GM23338 (cell line): ENCODE measurements around the gene KMT2C. TPM values are rescaled to one million over a fixed set of nuclear protein-coding genes. Genes with fewer than 3 reads are reported as not detected.

ENCODE experiments used
- ATAC-seq: fragments of 200-7000 bp; cut with Tn5 transposase; 3 replicates; pipeline ENCODE4 v1.9.1; 2020
- DNase-seq: peaks from one replicate; pipeline ENCODE4 v3.0.0-alpha.2; 2015; ENCODE audit warnings: low spot score
- H2AFZ ChIP-seq: fragments of 200-600 bp; sonication (generic); 2 replicates; pipeline ENCODE4 v1.8.0; 2016; ENCODE audit warnings: antibody characterized with exemption, mild to moderate bottlenecking, moderate library complexity
- H3F3A ChIP-seq: fragments of 200-600 bp; sonication (generic); replicated peaks from 2 replicates; pipeline ENCODE4 v1.8.0; 2017; ENCODE audit warnings: antibody characterized with exemption, mixed run types, low read depth
- H3K27ac ChIP-seq: fragments of 200-600 bp; sonication (generic); 2 replicates; pipeline ENCODE4 v1.6.1; 2016; ENCODE audit warnings: low read depth
- H3K27me3 ChIP-seq: fragments of 200-600 bp; sonication (generic); 2 replicates; pipeline ENCODE4 v1.8.0; 2016; ENCODE audit warnings: mild to moderate bottlenecking, mixed run types, moderate library complexity; ENCODE audit not compliant: insufficient read depth
- H3K36me3 ChIP-seq: fragments of 200-600 bp; sonication (generic); 2 replicates; pipeline ENCODE4 v1.8.0; 2016; ENCODE audit warnings: mild to moderate bottlenecking; ENCODE audit not compliant: insufficient read depth
- H3K4me1 ChIP-seq: fragments of 200-600 bp; sonication (generic); 2 replicates; pipeline ENCODE4 v1.8.0; 2016; ENCODE audit warnings: mild to moderate bottlenecking, moderate library complexity; ENCODE audit not compliant: insufficient read depth
- H3K4me2 ChIP-seq: fragments of 200-600 bp; sonication (generic); 2 replicates; pipeline ENCODE4 v1.7.1; 2017; ENCODE audit warnings: mixed run types
- H3K4me3 ChIP-seq: fragments of 200-600 bp; sonication (generic); 2 replicates; pipeline ENCODE4 v1.6.1; 2016; ENCODE audit warnings: mixed run types
- H3K79me2 ChIP-seq: fragments of 200-600 bp; sonication (generic); replicated peaks from 2 replicates; pipeline ENCODE4 v1.8.0; 2017; ENCODE audit warnings: mild to moderate bottlenecking; ENCODE audit not compliant: insufficient read depth
- H3K9me2 ChIP-seq: fragments of 200-600 bp; sonication (generic); 2 replicates; pipeline ENCODE4 v1.8.0; 2017; ENCODE audit not compliant: insufficient read depth
- H4K20me1 ChIP-seq: fragments of 200-600 bp; sonication (generic); replicated peaks from 2 replicates; pipeline ENCODE4 v1.8.0; 2017; ENCODE audit warnings: mild to moderate bottlenecking; ENCODE audit not compliant: insufficient read depth
- H3K27ac Mint-ChIP-seq: 2 replicates; pipeline ENCODE4 v1.8.0; 2020; ENCODE audit warnings: inconsistent platforms, mild to moderate bottlenecking, moderate library complexity, mixed read lengths
- H3K27me3 Mint-ChIP-seq: 3 replicates; pipeline ENCODE4 v1.8.0; 2022; ENCODE audit warnings: low read depth, mild to moderate bottlenecking, moderate library complexity, mixed read lengths, inconsistent platforms; ENCODE audit not compliant: insufficient read depth, poor library complexity
- H3K36me3 Mint-ChIP-seq: 3 replicates; pipeline ENCODE4 v1.8.0; 2021; ENCODE audit warnings: low read depth, mild to moderate bottlenecking, inconsistent platforms, moderate library complexity, mixed read lengths
- H3K4me1 Mint-ChIP-seq: 3 replicates; pipeline ENCODE4 v1.8.0; 2020; ENCODE audit warnings: mild to moderate bottlenecking, inconsistent platforms, mixed read lengths
- H3K4me3 Mint-ChIP-seq: 3 replicates; pipeline ENCODE4 v1.8.0; 2021; ENCODE audit warnings: moderate library complexity, mild to moderate bottlenecking, inconsistent platforms, mixed read lengths
- H3K9me3 Mint-ChIP-seq: 3 replicates; pipeline ENCODE4 v1.8.0; 2020; ENCODE audit warnings: moderate library complexity, mild to moderate bottlenecking, inconsistent platforms, mixed read lengths
- CREB1 ChIP-seq: fragments of 250-450 bp; sonication (Bioruptor Pico); IDR thresholded peaks from 2 replicates; pipeline ENCODE4 v1.5.0; 2020; ENCODE audit warnings: low read depth, mild to moderate bottlenecking, moderate library complexity
- EZH2 ChIP-seq: fragments of 200-600 bp; sonication (generic); IDR thresholded peaks from one replicate; pipeline ENCODE4 v1.8.0; 2017; ENCODE audit warnings: antibody characterized with exemption, mild to moderate bottlenecking, low read depth; ENCODE audit not compliant: unreplicated experiment
- EZH2phosphoT487 ChIP-seq: fragments of 200-600 bp; sonication (generic); IDR thresholded peaks from one replicate; pipeline ENCODE4 v1.8.1; 2018; ENCODE audit warnings: antibody characterized with exemption; ENCODE audit not compliant: unreplicated experiment
- JUNB ChIP-seq: IDR thresholded peaks from one replicate; pipeline ENCODE4 v1.6.1; 2016; ENCODE audit warnings: antibody characterized with exemption; ENCODE audit not compliant: unreplicated experiment
- NANOG ChIP-seq: IDR thresholded peaks from 2 replicates; pipeline ENCODE4 v1.6.1; 2016; ENCODE audit warnings: antibody characterized with exemption, borderline replicate concordance
- POLR2AphosphoS5 ChIP-seq: IDR thresholded peaks from 2 replicates; pipeline ENCODE4 v1.6.1; 2016; ENCODE audit warnings: antibody characterized with exemption, low read depth
- ZNF114 ChIP-seq: fragments of 250-450 bp; sonication (Bioruptor Pico); IDR thresholded peaks from 2 replicates; pipeline ENCODE4 v1.5.0; 2020; ENCODE audit warnings: mild to moderate bottlenecking, moderate library complexity
- ZNF331 ChIP-seq: fragments of 250-450 bp; sonication (Bioruptor Pico); IDR thresholded peaks from 2 replicates; pipeline ENCODE4 v1.5.0; 2020; ENCODE audit warnings: low read depth, mild to moderate bottlenecking, moderate library complexity
- polyA plus RNA-seq: library from polyadenylated mRNA; unstranded; fragments of >200 nt; fragmentation: Nextera tagmentation; extraction: Ambion mirVana; gene quantifications from 2 replicates; pipeline ENCODE4 v1.2.1, GENCODE V29; 2016
- total RNA-seq: library from RNA; depleted of rRNA; stranded (reverse); fragments of >200 nt; shearing (Covaris generic); gene quantifications from 2 replicates; pipeline ENCODE4 v1.2.3, GENCODE V29; 2014
- TF ChIP-seq, protein P1 (sequence below): IDR thresholded peaks from one replicate; pipeline ENCODE4 v1.6.1; 2018; ENCODE audit warnings: antibody characterized with exemption; ENCODE audit not compliant: unreplicated experiment
- TF ChIP-seq, protein P2 (sequence below), 2 experiments: fragments of 200-600 bp in 1 of 2; sonication (generic) in 1 of 2; conservative IDR thresholded peaks; 2 replicates each; pipeline versions ENCODE4 v1.5.1 to v1.6.1; 2016 to 2017; ENCODE audit warnings: antibody characterized with exemption in 2 of 2, low read depth in 2 of 2, mild to moderate bottlenecking in 2 of 2, moderate library complexity in 1 of 2
- TF ChIP-seq, protein P3 (sequence below): fragments of 250-450 bp; sonication (Bioruptor Pico); IDR thresholded peaks from 2 replicates; pipeline ENCODE4 v1.5.0; 2020; ENCODE audit warnings: mild to moderate bottlenecking, moderate library complexity
- TF ChIP-seq, protein P4 (sequence below): IDR thresholded peaks from 2 replicates; pipeline ENCODE4 v1.6.1; 2016; ENCODE audit warnings: antibody characterized with exemption

Gene KMT2C
- total and polyA plus RNA-seq, 2 experiments from 2014 or later, result 11.4 to 39.0 TPM

DNA sequence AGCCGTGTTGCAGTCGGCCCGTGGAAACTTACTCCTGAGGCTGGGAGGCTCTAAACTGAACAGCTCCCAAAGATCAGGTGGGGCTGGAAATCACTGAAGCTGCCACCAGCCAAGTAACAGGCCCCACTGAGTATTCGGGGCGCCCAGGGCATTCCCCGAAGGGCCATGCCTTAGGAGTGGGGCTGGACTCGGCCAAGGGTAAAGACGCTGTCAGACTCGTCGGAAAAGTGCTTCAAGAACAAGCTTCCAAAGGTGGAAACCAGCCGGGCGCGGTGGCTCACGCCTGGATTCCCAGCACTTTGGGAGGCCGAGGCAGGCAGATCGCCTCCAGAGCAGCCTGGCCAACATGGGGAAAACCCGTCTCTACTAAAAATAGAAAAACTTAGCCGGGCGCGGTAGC, 307.6 kb downstream of the KMT2C start:
- no peak overlapping the region for H3K27ac ChIP-seq
- H3K4me1 ChIP-seq, result no peaks in the 10 kb centered on the region
- no peak for DNase-seq
- Mint-ChIP-seq H3K4me3 (no peak overlapping the region), H3K27me3 (peaks cover 10% of the 10 kb centered on the region), H3K27ac (no peak overlapping the region), H3K4me1 (no peaks in the 10 kb centered on the region; the same call in 1 of the 3 replicates), H3K36me3 (peaks cover 42% of the 10 kb centered on the region), H3K9me3 (peaks cover 5% of the 10 kb centered on the region; the same call in 2 of the 3 replicates)
- no peak overlapping the region for H2AFZ ChIP-seq
- TF ChIP-seq, protein P1, sequence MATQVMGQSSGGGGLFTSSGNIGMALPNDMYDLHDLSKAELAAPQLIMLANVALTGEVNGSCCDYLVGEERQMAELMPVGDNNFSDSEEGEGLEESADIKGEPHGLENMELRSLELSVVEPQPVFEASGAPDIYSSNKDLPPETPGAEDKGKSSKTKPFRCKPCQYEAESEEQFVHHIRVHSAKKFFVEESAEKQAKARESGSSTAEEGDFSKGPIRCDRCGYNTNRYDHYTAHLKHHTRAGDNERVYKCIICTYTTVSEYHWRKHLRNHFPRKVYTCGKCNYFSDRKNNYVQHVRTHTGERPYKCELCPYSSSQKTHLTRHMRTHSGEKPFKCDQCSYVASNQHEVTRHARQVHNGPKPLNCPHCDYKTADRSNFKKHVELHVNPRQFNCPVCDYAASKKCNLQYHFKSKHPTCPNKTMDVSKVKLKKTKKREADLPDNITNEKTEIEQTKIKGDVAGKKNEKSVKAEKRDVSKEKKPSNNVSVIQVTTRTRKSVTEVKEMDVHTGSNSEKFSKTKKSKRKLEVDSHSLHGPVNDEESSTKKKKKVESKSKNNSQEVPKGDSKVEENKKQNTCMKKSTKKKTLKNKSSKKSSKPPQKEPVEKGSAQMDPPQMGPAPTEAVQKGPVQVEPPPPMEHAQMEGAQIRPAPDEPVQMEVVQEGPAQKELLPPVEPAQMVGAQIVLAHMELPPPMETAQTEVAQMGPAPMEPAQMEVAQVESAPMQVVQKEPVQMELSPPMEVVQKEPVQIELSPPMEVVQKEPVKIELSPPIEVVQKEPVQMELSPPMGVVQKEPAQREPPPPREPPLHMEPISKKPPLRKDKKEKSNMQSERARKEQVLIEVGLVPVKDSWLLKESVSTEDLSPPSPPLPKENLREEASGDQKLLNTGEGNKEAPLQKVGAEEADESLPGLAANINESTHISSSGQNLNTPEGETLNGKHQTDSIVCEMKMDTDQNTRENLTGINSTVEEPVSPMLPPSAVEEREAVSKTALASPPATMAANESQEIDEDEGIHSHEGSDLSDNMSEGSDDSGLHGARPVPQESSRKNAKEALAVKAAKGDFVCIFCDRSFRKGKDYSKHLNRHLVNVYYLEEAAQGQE, result no peak
- TF ChIP-seq POLR2AphosphoS5 (no peak), ZNF114 (no peak), EZH2phosphoT487 (no peak), NANOG (no peak), CREB1 (CRISPR knock-in tag) (no peak), JUNB (no peak), EZH2 (no peak), ZNF331 (CRISPR knock-in tag) (no peak)
- TF ChIP-seq, protein P2, sequence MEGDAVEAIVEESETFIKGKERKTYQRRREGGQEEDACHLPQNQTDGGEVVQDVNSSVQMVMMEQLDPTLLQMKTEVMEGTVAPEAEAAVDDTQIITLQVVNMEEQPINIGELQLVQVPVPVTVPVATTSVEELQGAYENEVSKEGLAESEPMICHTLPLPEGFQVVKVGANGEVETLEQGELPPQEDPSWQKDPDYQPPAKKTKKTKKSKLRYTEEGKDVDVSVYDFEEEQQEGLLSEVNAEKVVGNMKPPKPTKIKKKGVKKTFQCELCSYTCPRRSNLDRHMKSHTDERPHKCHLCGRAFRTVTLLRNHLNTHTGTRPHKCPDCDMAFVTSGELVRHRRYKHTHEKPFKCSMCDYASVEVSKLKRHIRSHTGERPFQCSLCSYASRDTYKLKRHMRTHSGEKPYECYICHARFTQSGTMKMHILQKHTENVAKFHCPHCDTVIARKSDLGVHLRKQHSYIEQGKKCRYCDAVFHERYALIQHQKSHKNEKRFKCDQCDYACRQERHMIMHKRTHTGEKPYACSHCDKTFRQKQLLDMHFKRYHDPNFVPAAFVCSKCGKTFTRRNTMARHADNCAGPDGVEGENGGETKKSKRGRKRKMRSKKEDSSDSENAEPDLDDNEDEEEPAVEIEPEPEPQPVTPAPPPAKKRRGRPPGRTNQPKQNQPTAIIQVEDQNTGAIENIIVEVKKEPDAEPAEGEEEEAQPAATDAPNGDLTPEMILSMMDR (conservative IDR thresholded peaks at IDR 0.05; ENCODE audit: low read depth in 2 of 2), result no peak
- TF ChIP-seq, protein P3, sequence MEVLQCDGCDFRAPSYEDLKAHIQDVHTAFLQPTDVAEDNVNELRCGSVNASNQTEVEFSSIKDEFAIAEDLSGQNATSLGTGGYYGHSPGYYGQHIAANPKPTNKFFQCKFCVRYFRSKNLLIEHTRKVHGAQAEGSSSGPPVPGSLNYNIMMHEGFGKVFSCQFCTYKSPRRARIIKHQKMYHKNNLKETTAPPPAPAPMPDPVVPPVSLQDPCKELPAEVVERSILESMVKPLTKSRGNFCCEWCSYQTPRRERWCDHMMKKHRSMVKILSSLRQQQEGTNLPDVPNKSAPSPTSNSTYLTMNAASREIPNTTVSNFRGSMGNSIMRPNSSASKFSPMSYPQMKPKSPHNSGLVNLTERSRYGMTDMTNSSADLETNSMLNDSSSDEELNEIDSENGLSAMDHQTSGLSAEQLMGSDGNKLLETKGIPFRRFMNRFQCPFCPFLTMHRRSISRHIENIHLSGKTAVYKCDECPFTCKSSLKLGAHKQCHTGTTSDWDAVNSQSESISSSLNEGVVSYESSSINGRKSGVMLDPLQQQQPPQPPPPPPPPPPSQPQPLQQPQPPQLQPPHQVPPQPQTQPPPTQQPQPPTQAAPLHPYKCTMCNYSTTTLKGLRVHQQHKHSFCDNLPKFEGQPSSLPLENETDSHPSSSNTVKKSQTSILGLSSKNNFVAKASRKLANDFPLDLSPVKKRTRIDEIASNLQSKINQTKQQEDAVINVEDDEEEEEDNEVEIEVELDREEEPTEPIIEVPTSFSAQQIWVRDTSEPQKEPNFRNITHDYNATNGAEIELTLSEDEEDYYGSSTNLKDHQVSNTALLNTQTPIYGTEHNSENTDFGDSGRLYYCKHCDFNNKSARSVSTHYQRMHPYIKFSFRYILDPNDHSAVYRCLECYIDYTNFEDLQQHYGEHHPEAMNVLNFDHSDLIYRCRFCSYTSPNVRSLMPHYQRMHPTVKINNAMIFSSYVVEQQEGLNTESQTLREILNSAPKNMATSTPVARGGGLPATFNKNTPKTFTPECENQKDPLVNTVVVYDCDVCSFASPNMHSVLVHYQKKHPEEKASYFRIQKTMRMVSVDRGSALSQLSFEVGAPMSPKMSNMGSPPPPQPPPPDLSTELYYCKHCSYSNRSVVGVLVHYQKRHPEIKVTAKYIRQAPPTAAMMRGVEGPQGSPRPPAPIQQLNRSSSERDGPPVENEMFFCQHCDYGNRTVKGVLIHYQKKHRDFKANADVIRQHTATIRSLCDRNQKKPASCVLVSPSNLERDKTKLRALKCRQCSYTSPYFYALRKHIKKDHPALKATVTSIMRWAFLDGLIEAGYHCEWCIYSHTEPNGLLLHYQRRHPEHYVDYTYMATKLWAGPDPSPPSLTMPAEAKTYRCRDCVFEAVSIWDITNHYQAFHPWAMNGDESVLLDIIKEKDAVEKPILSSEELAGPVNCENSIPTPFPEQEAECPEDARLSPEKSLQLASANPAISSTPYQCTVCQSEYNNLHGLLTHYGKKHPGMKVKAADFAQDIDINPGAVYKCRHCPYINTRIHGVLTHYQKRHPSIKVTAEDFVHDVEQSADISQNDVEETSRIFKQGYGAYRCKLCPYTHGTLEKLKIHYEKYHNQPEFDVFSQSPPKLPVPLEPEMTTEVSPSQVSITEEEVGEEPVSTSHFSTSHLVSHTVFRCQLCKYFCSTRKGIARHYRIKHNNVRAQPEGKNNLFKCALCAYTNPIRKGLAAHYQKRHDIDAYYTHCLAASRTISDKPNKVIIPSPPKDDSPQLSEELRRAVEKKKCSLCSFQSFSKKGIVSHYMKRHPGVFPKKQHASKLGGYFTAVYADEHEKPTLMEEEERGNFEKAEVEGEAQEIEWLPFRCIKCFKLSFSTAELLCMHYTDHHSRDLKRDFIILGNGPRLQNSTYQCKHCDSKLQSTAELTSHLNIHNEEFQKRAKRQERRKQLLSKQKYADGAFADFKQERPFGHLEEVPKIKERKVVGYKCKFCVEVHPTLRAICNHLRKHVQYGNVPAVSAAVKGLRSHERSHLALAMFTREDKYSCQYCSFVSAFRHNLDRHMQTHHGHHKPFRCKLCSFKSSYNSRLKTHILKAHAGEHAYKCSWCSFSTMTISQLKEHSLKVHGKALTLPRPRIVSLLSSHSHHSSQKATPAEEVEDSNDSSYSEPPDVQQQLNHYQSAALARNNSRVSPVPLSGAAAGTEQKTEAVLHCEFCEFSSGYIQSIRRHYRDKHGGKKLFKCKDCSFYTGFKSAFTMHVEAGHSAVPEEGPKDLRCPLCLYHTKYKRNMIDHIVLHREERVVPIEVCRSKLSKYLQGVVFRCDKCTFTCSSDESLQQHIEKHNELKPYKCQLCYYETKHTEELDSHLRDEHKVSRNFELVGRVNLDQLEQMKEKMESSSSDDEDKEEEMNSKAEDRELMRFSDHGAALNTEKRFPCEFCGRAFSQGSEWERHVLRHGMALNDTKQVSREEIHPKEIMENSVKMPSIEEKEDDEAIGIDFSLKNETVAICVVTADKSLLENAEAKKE, result no peak
- TF ChIP-seq, protein P4, sequence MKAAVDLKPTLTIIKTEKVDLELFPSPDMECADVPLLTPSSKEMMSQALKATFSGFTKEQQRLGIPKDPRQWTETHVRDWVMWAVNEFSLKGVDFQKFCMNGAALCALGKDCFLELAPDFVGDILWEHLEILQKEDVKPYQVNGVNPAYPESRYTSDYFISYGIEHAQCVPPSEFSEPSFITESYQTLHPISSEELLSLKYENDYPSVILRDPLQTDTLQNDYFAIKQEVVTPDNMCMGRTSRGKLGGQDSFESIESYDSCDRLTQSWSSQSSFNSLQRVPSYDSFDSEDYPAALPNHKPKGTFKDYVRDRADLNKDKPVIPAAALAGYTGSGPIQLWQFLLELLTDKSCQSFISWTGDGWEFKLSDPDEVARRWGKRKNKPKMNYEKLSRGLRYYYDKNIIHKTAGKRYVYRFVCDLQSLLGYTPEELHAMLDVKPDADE, result no peak
- H3K36me3 ChIP-seq, result no peaks in the 10 kb centered on the region
- no peak overlapping the region for H3K4me2 ChIP-seq
- no peaks in the 10 kb centered on the region for H3K9me2 ChIP-seq
- H3K4me3 ChIP-seq, result no peak overlapping the region
- H3F3A ChIP-seq, result no peaks in the 10 kb centered on the region
- ATAC-seq, result no peak
- H4K20me1 ChIP-seq, result no peaks in the 10 kb centered on the region
- H3K79me2 ChIP-seq, result no peaks in the 10 kb centered on the region
- H3K27me3 ChIP-seq, result no peaks in the 10 kb centered on the region
